Small intestine (tissue), 16 donors: ENCODE data around the gene NCOA4. TPM values are rescaled to one million over a fixed set of nuclear protein-coding genes. Genes with fewer than 3 reads are reported as not detected.

Source experiments
- DNase-seq, 2 donors: peaks; one replicate each; pipeline versions ENCODE4 v3.0.0 to v3.0.0-alpha.2; 2013
- FAIRE-seq: peaks from 2 replicates; lab custom pipeline; 2012; peaks lifted over from hg19 to GRCh38; lab: Jason Lieb, UNC
- H3K27ac ChIP-seq, 3 donors: one replicate each; pipeline ENCODE4 v1.5.1; 2013; ENCODE audit warnings: low read length in 2 of 3, mild to moderate bottlenecking in 2 of 3, control low read depth in 1 of 3, inconsistent platforms in 1 of 3, low read depth in 1 of 3, moderate library complexity in 1 of 3
- H3K27me3 ChIP-seq, 3 donors: one replicate each; pipeline ENCODE4 v1.6.1; 2013; ENCODE audit warnings: low read length in 3 of 3, inconsistent platforms in 1 of 3; ENCODE audit not compliant: control insufficient read depth in 3 of 3, insufficient read depth in 3 of 3
- H3K36me3 ChIP-seq, 3 donors: one replicate each; pipeline ENCODE4 v1.6.1; 2013; ENCODE audit warnings: low read length in 3 of 3, inconsistent platforms in 1 of 3, low read depth in 1 of 3, mild to moderate bottlenecking in 1 of 3, moderate library complexity in 1 of 3; ENCODE audit not compliant: control insufficient read depth in 3 of 3, insufficient read depth in 2 of 3
- H3K4me1 ChIP-seq, 3 donors: one replicate each; pipeline ENCODE4 v1.6.1; 2013; ENCODE audit warnings: low read length in 2 of 3, inconsistent platforms in 1 of 3, low read depth in 1 of 3, mild to moderate bottlenecking in 1 of 3, moderate library complexity in 1 of 3; ENCODE audit not compliant: control insufficient read depth in 3 of 3, insufficient read depth in 2 of 3
- H3K4me3 ChIP-seq, 3 donors: one replicate each; pipeline ENCODE4 v1.5.1; 2013; ENCODE audit warnings: low read length in 3 of 3, control low read depth in 1 of 3, inconsistent platforms in 1 of 3, low read depth in 1 of 3, mild to moderate bottlenecking in 1 of 3, moderate library complexity in 1 of 3
- H3K9me3 ChIP-seq, 2 donors: one replicate each; pipeline ENCODE4 v1.6.1; 2013; ENCODE audit warnings: low read depth in 1 of 2, low read length in 1 of 2; ENCODE audit not compliant: control insufficient read depth in 2 of 2, insufficient read depth in 1 of 2
- WGBS, 3 donors: extraction: QIAGEN DNeasy Blood & Tissue Kit; methylation state at CpG; one replicate each; pipeline ENCODE4 v1.1.7; 2013; 5-methylcytosine and 5-hydroxymethylcytosine counted together
- long read RNA-seq, 10 donors: transcript quantifications; one replicate each; lab custom pipeline, GENCODE V29; 2026
- polyA plus RNA-seq, 4 donors: library from polyadenylated mRNA; stranded (reverse) in 3 of 4; unstranded in 1 of 4; fragments of 200-250 nt in 3 of 4; fragments of 120-200 nt in 1 of 4; gene quantifications; one replicate each; pipeline versions ENCODE4 v1.2.1 to v1.2.3, GENCODE V29; 2013
- donor health status: healthy with polysubstance abuse.
- donor health status: control.
- donor health status: control.
- donor health status: Bipolar disorder and iron deficiency.
- donor health status: healthy.

Gene NCOA4
- 100 to 1,000 TPM in 3 of 4 donors, 10 to 100 TPM in 1; 82.1 to 245 (median 190) TPM for polyA plus RNA-seq
- long read RNA-seq, donor 1, transcript NCOA4-204 (10 exons, 3,549 nt): major isoform, 29 of 150 reads
- long read RNA-seq, donor 1, partial matches to known transcripts: 117 of 150 reads
- long read RNA-seq, donor 1, other reads (novel, unspliced or antisense): 0 of 150 reads
- long read RNA-seq, donor 2, transcript NCOA4-204 (10 exons, 3,549 nt): major isoform, 7 of 43 reads
- long read RNA-seq, donor 2, partial matches to known transcripts: 34 of 43 reads
- long read RNA-seq, donor 2, other reads (novel, unspliced or antisense): 0 of 43 reads
- long read RNA-seq, donor 3, partial matches to known transcripts: 51 of 55 reads
- long read RNA-seq, donor 3, other reads (novel, unspliced or antisense): 0 of 55 reads
- long read RNA-seq, donor 4: 0 reads
- long read RNA-seq, donor 5, partial matches to known transcripts: 13 of 15 reads
- long read RNA-seq, donor 5, other reads (novel, unspliced or antisense): 0 of 15 reads
- long read RNA-seq, donor 6, transcript NCOA4-204 (10 exons, 3,549 nt): major isoform, 13 of 44 reads
- long read RNA-seq, donor 6, partial matches to known transcripts: 29 of 44 reads
- long read RNA-seq, donor 6, other reads (novel, unspliced or antisense): 0 of 44 reads
- long read RNA-seq, donor 7: 0 reads
- long read RNA-seq, donor 8, partial matches to known transcripts: 0 of 2 reads
- long read RNA-seq, donor 8, other reads (novel, unspliced or antisense): 0 of 2 reads
- long read RNA-seq, donor 9, partial matches to known transcripts: 0 of 1 reads
- long read RNA-seq, donor 9, other reads (novel, unspliced or antisense): 0 of 1 reads
- long read RNA-seq, donor 10, transcript NCOA4-204 (10 exons, 3,549 nt): major isoform, 16 of 57 reads
- long read RNA-seq, donor 10, partial matches to known transcripts: 41 of 57 reads
- long read RNA-seq, donor 10, other reads (novel, unspliced or antisense): 0 of 57 reads

DNA sequence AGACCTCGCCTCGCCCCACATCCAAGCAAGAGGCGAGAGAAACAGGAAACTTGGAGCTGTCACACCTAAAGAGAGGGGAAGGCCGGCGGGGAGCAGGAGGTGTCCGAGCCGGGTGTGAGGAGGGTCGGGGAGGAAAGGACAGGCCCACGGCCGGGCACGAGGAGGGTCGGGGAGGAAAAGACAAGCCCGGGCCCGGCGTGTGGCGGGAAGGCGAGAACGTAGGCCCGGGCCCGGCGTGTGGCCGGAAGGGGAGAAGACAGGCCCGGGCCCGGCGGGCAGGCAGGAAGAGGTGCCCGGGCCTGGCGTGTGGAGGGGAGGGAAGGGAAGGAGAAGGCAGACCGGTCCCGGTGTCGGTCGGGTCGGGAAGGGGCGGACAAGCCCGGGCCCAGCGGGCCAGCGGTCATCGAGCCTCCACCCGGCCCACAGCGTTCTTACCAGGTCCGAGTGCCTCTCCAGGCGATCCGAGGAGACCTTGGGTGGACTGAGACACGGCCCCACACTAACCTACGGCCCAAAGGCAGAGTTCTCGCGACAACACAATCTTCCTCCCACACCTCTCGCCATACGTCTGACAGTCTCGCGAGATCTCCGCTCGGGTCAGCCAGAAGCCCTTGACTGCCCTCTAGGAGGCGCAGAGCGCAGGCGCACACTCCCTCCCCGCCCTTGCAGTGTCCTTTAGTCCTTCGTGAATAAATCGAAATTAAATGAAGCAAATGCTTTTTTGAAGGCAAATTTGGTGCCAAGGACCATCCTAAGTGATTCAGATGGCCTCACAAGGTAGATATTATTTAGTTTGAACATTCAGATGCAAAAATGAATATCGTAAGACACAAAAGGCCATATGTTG is at the start of gene NCOA4:
TSS of gene NCOA4 (minus strand) at position 533 of the 847 bp plus-strand sequence. CDS start 13,943 bp downstream, outside the sequence.
- 1 to 2% (median 1%) methylated on average over 57 to 59 of the region's 59 CpGs for WGBS, 3 donors
- Histone ChIP-seq H3K4me1 (peaks cover 4 to 25% (median 12%) of the 10 kb centered on the region in 3 donors), H3K27me3 (no peaks in the 10 kb centered on the region), H3K4me3 (peak within 1 kb of the TSS; percentile 68 to 99 (median 79)), H3K9me3 (no peaks in the 10 kb centered on the region), H3K27ac (peak within 1 kb of the TSS; percentile 84 to 99 (median 93)), H3K36me3 (no peaks in the 10 kb centered on the region)
- DNase-seq (peak; percentile 98), FAIRE-seq (no peak)

DNA sequence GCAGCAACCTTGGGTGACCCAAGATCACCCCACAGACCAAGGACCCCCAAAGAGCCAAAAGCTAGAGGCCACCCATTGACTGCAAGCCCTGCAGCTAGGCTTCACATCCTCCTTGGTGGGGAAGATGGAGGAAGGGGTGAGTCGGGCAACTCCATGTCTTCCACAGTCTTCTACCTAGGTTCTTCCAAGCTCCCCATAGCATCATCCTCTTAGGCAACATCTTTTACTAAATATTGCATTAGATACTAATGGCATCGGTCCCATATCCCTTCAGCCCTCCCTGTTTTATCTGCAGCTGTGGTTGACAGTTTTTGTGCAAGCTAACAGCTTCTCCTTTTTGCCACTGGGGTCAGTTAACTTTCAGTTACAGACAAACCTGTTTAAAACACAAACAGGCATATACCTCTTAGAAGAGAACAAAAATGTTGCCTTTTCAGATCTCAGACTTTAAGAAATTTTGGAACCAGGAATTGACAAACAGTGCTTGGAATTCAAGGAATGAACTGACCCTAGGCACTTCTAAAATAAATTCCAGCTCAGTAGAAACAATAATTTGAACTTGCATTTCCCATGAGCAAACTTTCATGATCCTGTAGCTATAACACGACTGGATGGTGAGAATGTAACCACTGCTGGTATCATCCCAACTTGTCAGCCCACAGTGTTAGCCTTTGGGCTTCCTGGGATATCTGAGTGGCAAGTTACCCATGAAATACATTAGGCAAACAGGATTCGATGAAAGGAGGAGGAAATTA is 49.6 kb upstream of the NCOA4 start:
- H3K4me3 ChIP-seq: no peak overlapping the region
- H3K27ac ChIP-seq: no peak overlapping the region
- FAIRE-seq: no peak
- DNase-seq: no peak
- H3K36me3 ChIP-seq: no peaks in the 10 kb centered on the region
- H3K27me3 ChIP-seq: no peaks in the 10 kb centered on the region
- H3K4me1 ChIP-seq: no peaks in the 10 kb centered on the region
- H3K9me3 ChIP-seq: no peaks in the 10 kb centered on the region
- WGBS, 3 donors: 59 to 63% (median 63%) methylated on average over 4 of the region's 4 CpGs

DNA sequence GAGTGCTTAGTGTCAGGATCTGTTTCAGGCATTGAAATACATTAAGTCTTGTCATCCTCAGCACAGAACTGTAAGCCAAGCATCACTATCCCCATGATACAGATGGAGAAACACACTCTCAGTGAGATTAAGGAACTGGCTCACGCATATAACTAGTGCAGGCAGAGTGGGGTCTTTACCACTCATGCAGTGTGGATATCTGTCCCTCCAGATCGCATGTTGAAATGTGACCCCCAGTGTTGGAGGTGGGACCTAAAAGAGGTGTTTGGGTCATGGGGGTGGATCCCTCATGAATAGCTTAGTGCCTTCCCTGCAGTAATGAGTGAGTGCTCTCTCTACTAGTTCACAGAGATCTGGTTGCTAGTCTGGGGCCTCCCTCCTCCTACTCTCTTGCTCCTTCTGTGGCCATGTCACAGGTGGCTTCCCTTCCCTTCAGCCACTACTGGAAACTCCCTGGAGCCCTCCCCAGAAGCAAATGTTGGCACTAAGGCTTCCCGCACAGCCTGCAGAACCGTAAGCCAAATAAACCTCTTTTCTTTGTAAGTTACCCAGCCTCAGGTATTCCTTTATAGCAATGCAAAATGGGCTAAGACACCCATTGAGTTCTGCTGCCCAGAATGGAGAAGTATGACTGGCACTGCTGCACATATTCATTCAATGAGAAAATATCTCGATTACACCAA is 47.4 kb upstream of the NCOA4 start:
- H3K27ac ChIP-seq: peak overlapping the region in 1 of 3 donors; percentile 59
- no peaks in the 10 kb centered on the region for H3K4me1 ChIP-seq
- WGBS, 3 donors: 78 to 88% (median 82%) methylated on average over 5 of the region's 5 CpGs
- H3K4me3 ChIP-seq: no peak overlapping the region
- FAIRE-seq: no peak
- H3K27me3 ChIP-seq: no peaks in the 10 kb centered on the region
- no peaks in the 10 kb centered on the region for H3K9me3 ChIP-seq
- H3K36me3 ChIP-seq: no peaks in the 10 kb centered on the region
- DNase-seq: no peak

DNA sequence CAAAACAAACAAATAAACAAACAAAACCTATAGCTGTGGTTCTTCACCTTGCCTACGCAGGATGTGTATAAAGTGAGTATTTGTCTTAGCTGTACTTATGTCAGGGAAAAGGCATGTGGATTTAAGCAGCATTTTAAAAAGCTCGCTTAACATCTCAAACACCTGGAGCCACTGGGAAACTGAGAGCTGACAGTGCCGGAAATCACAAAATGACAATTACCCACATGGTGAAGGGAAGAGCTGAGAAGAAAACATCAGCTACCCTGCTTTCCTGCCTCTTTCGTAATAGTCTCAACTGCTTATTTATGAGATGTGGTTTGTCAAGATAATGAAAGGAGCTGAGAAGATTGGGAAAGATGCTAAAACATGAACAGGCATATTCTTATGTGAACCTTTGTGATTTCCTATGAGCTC is 46.7 kb upstream of the NCOA4 start:
- Histone ChIP-seq H3K4me1 (no peaks in the 10 kb centered on the region), H3K27me3 (no peaks in the 10 kb centered on the region), H3K27ac (peak overlapping the region in 1 of 3 donors; percentile 59), H3K4me3 (no peak overlapping the region), H3K36me3 (no peaks in the 10 kb centered on the region), H3K9me3 (no peaks in the 10 kb centered on the region)
- DNase-seq (no peak), FAIRE-seq (no peak)
- WGBS, 3 donors: 65 to 80% (median 69%) methylated on average over 4 of the region's 4 CpGs

DNA sequence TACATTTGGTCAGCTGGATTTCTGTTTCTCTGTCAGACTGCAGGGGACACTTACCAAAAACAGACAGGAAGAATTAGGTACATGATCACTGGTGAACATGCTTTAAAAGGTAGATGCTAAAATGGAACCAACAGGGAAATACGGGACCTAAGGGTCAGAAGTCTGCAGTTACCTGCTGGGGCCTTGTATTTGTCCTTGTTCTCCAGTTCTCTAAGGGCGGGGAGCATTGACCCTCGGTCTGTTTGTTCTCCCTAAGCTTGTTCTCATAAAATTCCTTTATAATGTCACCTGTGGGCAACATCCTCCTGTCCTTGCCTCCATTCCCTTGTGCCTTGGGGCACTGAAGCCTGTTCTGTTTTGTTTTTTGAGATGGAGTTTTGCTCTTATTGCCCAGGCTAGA is 45.4 kb upstream of the NCOA4 start:
- 52 to 82% (median 62%) methylated on average over 3 of the region's 3 CpGs for WGBS, 3 donors
- no peaks in the 10 kb centered on the region for H3K4me1 ChIP-seq
- no peak for DNase-seq
- H3K27ac ChIP-seq: no peak overlapping the region
- no peaks in the 10 kb centered on the region for H3K36me3 ChIP-seq
- FAIRE-seq: no peak
- no peaks in the 10 kb centered on the region for H3K9me3 ChIP-seq
- no peak overlapping the region for H3K4me3 ChIP-seq
- H3K27me3 ChIP-seq: no peaks in the 10 kb centered on the region

DNA sequence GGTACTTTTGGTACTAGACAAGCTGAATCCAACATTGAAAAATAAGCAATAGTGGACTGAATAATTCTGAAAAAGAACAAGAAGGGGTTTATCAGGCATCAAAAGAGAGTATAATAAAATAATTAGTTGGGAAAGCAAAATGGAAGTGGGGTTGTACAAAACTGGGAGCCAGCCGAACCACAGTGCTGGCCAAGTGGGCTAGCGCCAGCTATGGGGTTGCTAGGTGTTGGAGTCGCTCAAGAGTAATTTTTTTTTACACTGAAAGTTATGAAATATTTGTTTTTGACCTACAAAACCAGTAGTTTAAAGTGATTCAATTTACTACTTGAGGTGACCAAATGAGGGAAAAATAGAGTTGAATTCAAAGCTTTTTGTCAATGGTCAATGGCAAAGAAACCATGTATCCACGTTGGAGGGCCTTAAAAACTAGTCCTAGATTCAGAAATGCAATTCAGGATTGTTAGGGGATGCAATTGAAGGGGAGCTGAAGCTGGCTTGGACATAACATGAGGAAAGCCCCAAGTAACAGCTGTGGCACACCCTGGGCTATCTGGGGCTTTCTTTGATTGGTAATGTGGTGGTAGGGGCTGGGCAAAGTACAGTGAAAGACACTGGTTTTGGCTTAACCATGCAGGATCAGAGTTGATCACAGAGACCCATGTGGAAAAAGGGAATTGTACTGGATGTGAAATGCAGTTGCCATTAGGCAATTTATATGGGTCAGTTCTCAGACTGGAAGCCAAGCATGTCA is 43.9 kb upstream of the NCOA4 start:
- Histone ChIP-seq H3K27me3 (no peaks in the 10 kb centered on the region), H3K4me3 (no peak overlapping the region), H3K36me3 (no peaks in the 10 kb centered on the region), H3K9me3 (no peaks in the 10 kb centered on the region), H3K4me1 (no peaks in the 10 kb centered on the region), H3K27ac (no peak overlapping the region)
- 58 to 82% (median 67%) methylated on average over 4 of the region's 4 CpGs for WGBS, 3 donors
- DNase-seq (no peak), FAIRE-seq (no peak)

DNA sequence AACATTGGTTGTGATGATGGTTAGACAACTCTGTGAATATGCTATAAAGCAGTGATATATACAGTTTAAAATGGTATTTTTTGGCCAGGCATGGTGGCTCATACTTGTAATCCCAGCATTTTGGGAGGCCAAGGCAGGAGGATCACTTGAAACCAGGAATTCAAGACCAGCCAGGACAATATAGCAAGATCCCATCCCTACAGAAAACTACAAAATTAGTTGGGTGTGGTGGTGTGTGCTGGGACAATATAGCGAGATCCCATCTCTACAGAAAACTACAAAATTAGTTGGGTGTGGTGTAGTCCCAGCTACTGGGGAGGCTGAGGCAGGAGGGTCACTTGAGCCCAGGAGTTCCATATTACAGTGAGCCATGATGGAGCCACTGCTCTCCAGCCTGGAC is 43.1 kb upstream of the NCOA4 start:
- WGBS, 3 donors: 91 to 95% (median 94%) methylated on average over 1 of the region's 1 CpG
- no peak overlapping the region for H3K4me3 ChIP-seq
- FAIRE-seq (no peak), DNase-seq (no peak)
- H3K36me3 ChIP-seq: no peaks in the 10 kb centered on the region
- peaks cover 0 to under 1% of the 10 kb centered on the region in 2 donors for H3K9me3 ChIP-seq
- no peaks in the 10 kb centered on the region for H3K4me1 ChIP-seq
- H3K27ac ChIP-seq: no peak overlapping the region
- no peaks in the 10 kb centered on the region for H3K27me3 ChIP-seq
